ENCODE measurements around the gene FBXO42. TPM values are rescaled to one million over a fixed set of nuclear protein-coding genes. Genes with fewer than 3 reads are reported as not detected.

FBXO42 gene
- polyA plus RNA-seq, 3 donors: 11.6 to 18.4 (median 16.9) TPM

DNA sequence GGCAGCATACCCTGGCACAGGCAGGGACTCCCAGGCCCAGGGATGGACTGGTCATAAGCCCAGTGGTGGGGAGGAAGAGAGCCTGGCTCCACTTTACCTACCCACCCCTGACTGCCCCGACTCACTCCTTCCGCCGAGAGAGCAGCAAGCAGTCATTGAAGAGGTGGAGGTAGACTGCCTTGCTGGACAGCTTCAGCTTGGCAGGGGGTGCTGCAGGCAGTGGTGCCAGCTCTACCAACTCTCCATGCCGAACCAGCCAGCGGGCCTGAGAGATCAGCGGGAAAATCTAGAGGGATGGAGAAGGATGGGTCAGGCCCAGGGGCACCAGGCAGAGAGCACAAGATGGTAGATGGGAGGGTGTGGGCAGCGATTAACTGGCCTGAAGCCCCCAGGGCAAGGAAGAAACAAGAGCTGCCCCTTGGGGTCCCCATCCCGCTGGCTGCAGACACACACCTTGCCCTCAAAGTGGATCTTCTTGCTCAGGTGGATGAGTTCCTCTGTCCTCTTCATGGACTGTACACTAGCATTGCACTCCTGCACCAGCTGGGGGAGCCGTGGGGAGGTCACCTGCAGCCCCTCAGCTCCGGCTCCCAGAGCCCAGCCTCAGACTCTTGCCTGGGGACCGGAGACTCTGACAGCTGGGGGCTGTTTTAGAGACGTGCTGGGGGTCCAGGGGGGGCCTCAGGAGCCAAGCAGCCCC lies 147.5 kb downstream of the FBXO42 start:
- H3K9ac ChIP-seq (ENCODE audit: insufficient read depth, low read length, poor library complexity, severe bottlenecking): no peak overlapping the region
- H2AFZ ChIP-seq (ENCODE audit: insufficient read depth, low read depth, low read length, poor library complexity, severe bottlenecking): no peak overlapping the region
- peaks cover 7 to 18% of the 10 kb centered on the region in 2 donors for H3K36me3 Mint-ChIP-seq
- intact Hi-C loops (cut with micrococcal nuclease): loop anchor here in 1 of 2 donors (2.0 kb wide), 1 partner anchor 14 kb away; no protein-coding TSS in a partner anchor
- H3K4me3 Mint-ChIP-seq: no peak overlapping the region
- H3K4me1 ChIP-seq (ENCODE audit: control insufficient read depth in 1 of 2, insufficient read depth in 2 of 2, low read length in 2 of 2): peaks cover 22 to 26% of the 10 kb centered on the region in 2 donors
- H3K27ac ChIP-seq (ENCODE audit: low read depth in 1 of 2, low read length in 2 of 2): no peak overlapping the region
- peaks cover 0 to 4% (median 0%) of the 10 kb centered on the region in 3 donors for H3K27me3 Mint-ChIP-seq (ENCODE audit: low read depth in 3 of 3)
- no peak overlapping the region for H3K4me2 ChIP-seq (replicated peaks; ENCODE audit: extremely low read depth, low read length, poor library complexity, severe bottlenecking)
- H3K9me3 ChIP-seq (replicated peaks in 1 of 2; ENCODE audit: control insufficient read depth in 1 of 2, insufficient read depth in 1 of 2, low read length in 2 of 2): no peaks in the 10 kb centered on the region
- no peak for TF ChIP-seq CTCF (IDR thresholded peaks at IDR 0.05)
- H3K4me3 ChIP-seq (replicated peaks in 1 of 3; ENCODE audit: low read depth in 2 of 3, low read length in 3 of 3): no peak overlapping the region
- no peaks in the 10 kb centered on the region for H3K27me3 ChIP-seq (ENCODE audit: control insufficient read depth in 2 of 2, insufficient read depth in 2 of 2, low read length in 2 of 2)
- no peak for DNase-seq
- H3K36me3 ChIP-seq (replicated peaks in 1 of 2; ENCODE audit: control insufficient read depth in 1 of 2, insufficient read depth in 2 of 2, low read length in 2 of 2): no peaks in the 10 kb centered on the region
- H3K4me1 Mint-ChIP-seq: peaks cover 13% of the 10 kb centered on the region
- no peaks in the 10 kb centered on the region for H4K20me1 ChIP-seq (ENCODE audit: insufficient read depth, low read length)
- H3K27ac Mint-ChIP-seq: peak overlapping the region in 1 of 7 donors; percentile 64
- no peaks in the 10 kb centered on the region for H3K79me2 ChIP-seq (ENCODE audit: insufficient read depth, low read length)
- no peaks in the 10 kb centered on the region for H3K9me3 Mint-ChIP-seq
- 79% methylated on average over 9 of the region's 12 CpGs for WGBS (ENCODE audit: insufficient coverage)

DNA sequence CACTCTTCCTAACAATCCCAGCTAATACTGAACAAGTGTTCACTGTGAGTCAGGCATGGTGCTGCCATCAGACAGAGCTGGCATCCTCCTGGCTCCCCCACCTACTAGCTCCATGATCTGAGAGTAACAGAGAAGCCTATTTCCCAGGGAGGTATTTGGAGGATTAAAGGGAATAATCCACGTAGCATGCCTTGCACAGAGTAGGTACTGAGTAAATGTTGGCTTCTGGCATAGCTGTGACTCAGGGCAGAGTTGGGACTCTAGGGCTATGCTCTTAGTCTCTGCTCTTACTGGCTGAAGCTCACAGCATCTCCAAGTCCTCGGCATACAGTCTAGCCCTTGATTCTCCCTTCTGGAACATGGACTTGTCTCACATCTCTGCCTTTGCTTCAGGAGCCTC lies 148.1 kb downstream of the FBXO42 start:
- H3K27me3 Mint-ChIP-seq (ENCODE audit: low read depth in 3 of 3): peaks cover 0 to 4% (median 0%) of the 10 kb centered on the region in 3 donors
- intact Hi-C loops (cut with micrococcal nuclease): loop anchor here in 1 of 2 donors (2.0 kb wide), 1 partner anchor 15 kb away; no protein-coding TSS in a partner anchor
- Histone ChIP-seq H3K27ac (ENCODE audit: low read depth in 1 of 2, low read length in 2 of 2) (no peak overlapping the region), H3K27me3 (ENCODE audit: control insufficient read depth in 2 of 2, insufficient read depth in 2 of 2, low read length in 2 of 2) (no peaks in the 10 kb centered on the region), H4K20me1 (ENCODE audit: insufficient read depth, low read length) (no peaks in the 10 kb centered on the region), H3K9ac (ENCODE audit: insufficient read depth, low read length, poor library complexity, severe bottlenecking) (no peak overlapping the region), H2AFZ (ENCODE audit: insufficient read depth, low read depth, low read length, poor library complexity, severe bottlenecking) (no peak overlapping the region), H3K79me2 (ENCODE audit: insufficient read depth, low read length) (no peaks in the 10 kb centered on the region), H3K4me3 (replicated peaks in 1 of 3; ENCODE audit: low read depth in 2 of 3, low read length in 3 of 3) (no peak overlapping the region), H3K4me2 (replicated peaks; ENCODE audit: extremely low read depth, low read length, poor library complexity, severe bottlenecking) (no peak overlapping the region), H3K9me3 (replicated peaks in 1 of 2; ENCODE audit: control insufficient read depth in 1 of 2, insufficient read depth in 1 of 2, low read length in 2 of 2) (no peaks in the 10 kb centered on the region), H3K4me1 (ENCODE audit: control insufficient read depth in 1 of 2, insufficient read depth in 2 of 2, low read length in 2 of 2) (peaks cover 22 to 26% of the 10 kb centered on the region in 2 donors), H3K36me3 (replicated peaks in 1 of 2; ENCODE audit: control insufficient read depth in 1 of 2, insufficient read depth in 2 of 2, low read length in 2 of 2) (no peaks in the 10 kb centered on the region)
- peaks cover 7 to 18% of the 10 kb centered on the region in 2 donors for H3K36me3 Mint-ChIP-seq
- no peak for DNase-seq
- peak overlapping the region in 1 of 7 donors; percentile 80 for H3K27ac Mint-ChIP-seq
- H3K9me3 Mint-ChIP-seq: no peaks in the 10 kb centered on the region
- peaks cover 13% of the 10 kb centered on the region for H3K4me1 Mint-ChIP-seq
- H3K4me3 Mint-ChIP-seq: no peak overlapping the region
- 96% methylated on average over 2 of the region's 2 CpGs for WGBS (ENCODE audit: insufficient coverage)
- no peak for TF ChIP-seq CTCF (IDR thresholded peaks at IDR 0.05)

Data from CD14-positive monocyte (primary cell).